ENCODE measurements around the gene GOLGA6L9.
"Not testable (repeated sequence)": the region's sequence is repeated elsewhere in the genome, so short reads cannot be mapped to it uniquely, and the experiment has no call there.

The GOLGA6L9 gene

DNA sequence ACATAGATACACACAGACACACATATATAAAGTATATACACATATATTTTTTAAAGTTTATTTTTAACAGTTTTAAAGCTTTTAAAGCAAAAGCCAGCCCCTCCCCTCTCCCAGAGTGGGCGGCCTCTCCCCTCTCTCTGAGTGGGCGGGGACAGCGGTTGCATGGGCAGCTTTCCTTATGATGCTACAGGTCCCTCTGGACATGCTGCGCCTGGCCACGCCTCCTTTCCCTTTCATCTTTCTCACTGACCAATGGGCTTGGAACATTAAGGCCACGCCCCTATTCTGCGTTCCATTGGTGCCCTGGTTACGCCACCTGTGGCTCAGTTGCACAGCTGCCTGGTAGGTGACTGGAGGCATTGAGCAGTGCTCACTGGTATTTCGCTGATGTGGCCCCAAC lies at the start of gene GOLGA6L9:
GOLGA6L9 (plus strand) TSS at position 124 of the 400 bp plus-strand sequence; CDS start at position 388, 264 bp downstream.
- DNase-seq (ENCODE audit: extremely low read depth, low read depth): not testable (repeated sequence)

GRCh38 chr15:82381330-82381955 lies 48.2 kb upstream of the GOLGA6L9 start:
- not testable (repeated sequence) for DNase-seq (ENCODE audit: extremely low read depth, low read depth)

- not testable (repeated sequence) for DNase-seq (ENCODE audit: extremely low read depth, low read depth)
These were observed 42.4 kb upstream of the GOLGA6L9 start for GRCh38 chr15:82387209-82387608.

DNA sequence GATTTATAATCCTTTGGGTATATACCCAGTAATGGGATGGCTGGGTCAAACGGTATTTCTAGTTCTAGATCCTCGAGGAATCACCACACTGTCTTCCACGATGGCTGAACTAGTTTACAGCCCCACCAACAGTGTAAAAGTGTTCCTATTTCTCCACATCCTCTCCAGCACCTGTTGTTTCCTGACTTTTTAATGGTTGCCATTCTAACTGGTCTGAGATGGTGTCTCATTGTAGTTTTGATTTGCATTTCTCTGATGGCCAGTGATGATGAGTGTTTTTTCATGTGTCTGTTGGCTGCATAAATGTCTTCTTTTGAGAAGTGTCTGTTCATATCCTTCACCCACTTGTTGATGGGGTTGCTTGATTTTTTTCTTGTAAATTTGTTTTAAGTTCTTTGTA lies 39.5 kb upstream of the GOLGA6L9 start:
- DNase-seq (ENCODE audit: extremely low read depth, low read depth): not testable (repeated sequence)

- DNase-seq (ENCODE audit: extremely low read depth, low read depth): not testable (repeated sequence)
These were observed 37.5 kb upstream of the GOLGA6L9 start for GRCh38 chr15:82392077-82392476.

DNA sequence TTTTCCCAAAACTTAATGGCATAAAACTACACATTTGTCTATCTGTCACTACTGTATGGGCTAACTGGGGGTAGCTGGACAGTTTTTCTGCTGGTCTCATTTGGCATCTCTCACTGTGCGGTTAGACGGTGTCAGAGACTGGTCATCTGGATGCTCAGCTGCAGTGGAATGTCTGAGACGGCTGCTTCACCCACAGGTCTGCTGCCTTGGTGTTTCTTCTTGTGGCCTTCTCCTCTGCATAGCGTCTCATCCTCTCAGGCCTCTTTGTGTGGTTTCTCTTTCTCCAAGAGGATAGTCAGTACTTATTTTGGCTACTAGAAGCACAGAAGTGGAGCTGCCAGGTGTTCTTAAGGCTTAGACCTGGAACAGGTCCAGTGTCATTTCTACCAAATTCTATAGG lies 35.9 kb upstream of the GOLGA6L9 start:
- no peak for DNase-seq (ENCODE audit: extremely low read depth, low read depth)
- TF ChIP-seq, protein P1, sequence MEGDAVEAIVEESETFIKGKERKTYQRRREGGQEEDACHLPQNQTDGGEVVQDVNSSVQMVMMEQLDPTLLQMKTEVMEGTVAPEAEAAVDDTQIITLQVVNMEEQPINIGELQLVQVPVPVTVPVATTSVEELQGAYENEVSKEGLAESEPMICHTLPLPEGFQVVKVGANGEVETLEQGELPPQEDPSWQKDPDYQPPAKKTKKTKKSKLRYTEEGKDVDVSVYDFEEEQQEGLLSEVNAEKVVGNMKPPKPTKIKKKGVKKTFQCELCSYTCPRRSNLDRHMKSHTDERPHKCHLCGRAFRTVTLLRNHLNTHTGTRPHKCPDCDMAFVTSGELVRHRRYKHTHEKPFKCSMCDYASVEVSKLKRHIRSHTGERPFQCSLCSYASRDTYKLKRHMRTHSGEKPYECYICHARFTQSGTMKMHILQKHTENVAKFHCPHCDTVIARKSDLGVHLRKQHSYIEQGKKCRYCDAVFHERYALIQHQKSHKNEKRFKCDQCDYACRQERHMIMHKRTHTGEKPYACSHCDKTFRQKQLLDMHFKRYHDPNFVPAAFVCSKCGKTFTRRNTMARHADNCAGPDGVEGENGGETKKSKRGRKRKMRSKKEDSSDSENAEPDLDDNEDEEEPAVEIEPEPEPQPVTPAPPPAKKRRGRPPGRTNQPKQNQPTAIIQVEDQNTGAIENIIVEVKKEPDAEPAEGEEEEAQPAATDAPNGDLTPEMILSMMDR (IDR thresholded peaks at IDR 0.05; ENCODE audit: low read depth, low read length): no peak

DNA sequence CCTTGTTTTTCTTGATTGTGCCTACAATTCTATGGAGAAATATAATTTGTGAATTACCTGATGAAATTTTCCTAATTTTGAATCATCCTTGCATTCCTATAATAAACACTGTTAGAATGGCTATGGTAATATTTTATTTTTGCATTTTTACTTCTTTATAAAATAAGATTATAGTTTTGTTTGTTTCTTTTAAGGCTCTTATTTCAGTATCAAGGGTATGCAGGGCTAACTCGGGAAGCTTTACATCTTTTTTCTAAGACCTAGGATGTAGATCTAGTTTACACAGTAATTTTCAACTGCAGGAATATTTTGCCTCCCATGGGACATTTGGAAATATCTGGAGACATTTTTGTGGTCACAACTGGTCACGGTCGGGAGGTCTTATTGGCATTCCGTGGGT lies 33.8 kb upstream of the GOLGA6L9 start:
- not testable (repeated sequence) for DNase-seq (ENCODE audit: extremely low read depth, low read depth)

DNA sequence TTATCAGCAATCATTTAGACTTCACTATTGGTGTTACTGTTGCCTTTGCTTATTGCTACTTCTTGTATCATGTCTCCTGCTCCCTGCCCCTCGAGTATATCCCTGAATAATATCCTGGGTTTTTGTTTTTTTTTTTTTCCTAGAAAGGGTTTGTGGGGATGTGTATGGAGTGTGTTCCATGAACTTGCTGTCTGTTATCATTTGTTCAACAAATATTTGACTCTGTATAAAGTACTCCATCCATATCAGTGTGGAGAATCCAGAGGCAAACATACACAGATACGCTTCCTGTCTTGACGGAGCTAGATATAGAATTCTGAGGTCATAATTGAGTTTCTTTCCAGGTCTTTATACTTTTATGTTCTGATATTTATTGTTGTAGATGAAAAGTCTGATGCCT lies 31.8 kb upstream of the GOLGA6L9 start:
- TF ChIP-seq, protein P1 (IDR thresholded peaks at IDR 0.05; ENCODE audit: low read depth, low read length): no peak

DNA sequence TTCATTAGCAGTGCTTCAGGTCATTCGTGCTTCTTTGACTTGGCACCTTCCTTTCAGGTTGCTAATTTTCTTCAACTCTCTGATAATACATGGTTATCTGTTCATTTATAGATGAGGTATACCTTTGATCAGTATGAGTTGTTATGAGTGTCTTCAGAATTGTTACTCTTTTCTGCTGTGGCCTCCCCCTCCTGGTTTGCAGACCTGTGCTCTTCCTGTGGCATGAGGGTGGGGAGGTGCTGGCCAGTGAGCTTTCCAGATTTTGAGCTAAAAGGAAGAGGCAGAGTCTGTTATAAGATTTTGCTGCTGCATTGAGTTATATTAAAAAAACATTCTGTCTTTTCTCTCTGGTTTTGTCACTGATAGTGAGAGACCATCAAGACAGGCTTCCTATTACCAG lies 30.8 kb upstream of the GOLGA6L9 start:
- TF ChIP-seq, protein P1 (IDR thresholded peaks at IDR 0.05; ENCODE audit: low read depth, low read length): no peak
- no peak for DNase-seq (ENCODE audit: extremely low read depth, low read depth)

More for the DNA sequence above, 31.8 kb upstream of the GOLGA6L9 start:
- DNase-seq (ENCODE audit: extremely low read depth, low read depth): no peak

DNA sequence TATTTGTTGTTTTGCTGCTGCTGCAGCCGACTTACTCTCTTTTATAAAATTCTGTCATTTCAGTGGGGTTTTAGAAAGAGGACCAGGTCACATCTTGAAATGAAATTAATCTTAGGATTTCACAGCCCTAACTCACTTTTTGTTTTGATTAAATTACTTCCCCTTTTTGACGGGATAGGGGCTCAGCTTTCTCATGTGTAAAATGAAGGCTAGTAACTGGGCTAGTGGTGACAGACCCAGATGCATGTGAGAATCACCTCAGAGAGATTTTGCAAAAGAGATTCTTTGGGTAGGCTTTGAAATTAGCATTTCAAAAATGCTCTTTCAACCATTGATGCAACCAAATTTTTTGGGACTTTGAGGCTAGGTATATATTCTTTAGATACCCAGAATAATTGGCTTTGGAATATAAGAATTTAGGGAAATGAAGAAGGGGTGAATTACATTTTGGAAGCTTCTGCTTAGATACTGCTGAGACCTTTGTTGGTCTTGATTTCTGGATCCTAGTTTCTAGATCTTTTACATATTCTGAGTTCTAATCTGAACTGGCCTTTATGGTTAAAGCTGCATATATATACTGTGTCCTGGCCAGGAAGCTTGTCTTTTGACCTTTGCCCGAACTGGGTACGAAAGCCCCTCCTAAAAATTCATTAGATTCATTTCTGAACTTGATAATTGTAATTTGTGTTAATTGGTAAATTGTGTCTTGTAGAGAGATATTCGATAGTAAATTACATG lies 30.1 kb upstream of the GOLGA6L9 start:
- not testable (repeated sequence) for DNase-seq (ENCODE audit: extremely low read depth, low read depth)

DNA sequence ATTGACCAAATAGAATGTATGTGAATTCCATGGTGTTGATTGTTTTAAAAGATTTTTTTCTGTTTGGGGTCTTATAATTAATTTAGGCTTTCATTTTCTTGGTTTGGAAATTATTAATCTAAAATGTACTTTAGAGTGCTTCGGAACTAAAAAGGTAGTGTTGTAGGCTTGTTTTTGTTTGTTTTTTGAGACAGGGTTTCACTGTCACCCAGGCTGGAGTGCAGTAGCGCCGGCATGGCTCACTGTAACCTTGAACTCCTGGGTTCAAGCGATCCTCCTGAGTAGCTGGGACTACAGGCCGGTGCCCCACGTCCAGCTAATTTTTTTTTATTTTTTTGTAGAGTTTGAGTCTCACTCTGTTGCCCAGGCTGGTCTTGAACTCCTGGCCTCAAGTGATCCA lies 27.7 kb upstream of the GOLGA6L9 start:
- DNase-seq (ENCODE audit: extremely low read depth, low read depth): not testable (repeated sequence)

DNA sequence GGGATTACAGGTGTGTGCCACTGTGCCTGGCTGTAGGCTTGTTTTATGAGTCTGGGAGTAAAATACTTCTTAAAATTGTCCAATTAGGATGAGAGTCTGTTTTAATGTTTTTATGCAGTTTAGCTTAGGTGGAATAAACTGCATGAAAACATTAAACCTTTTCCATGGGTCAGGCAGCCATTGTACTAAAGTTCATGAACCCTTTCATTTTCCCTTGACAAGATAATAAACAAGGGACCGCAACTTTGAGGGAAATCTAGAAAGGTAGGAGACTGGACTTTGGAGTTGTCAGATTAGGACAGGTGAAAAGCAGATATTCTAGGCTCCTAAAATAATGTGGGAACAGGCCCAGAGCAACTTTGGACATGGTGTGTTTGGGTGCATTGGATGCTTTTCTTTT lies 27.3 kb upstream of the GOLGA6L9 start:
- DNase-seq (ENCODE audit: extremely low read depth, low read depth): not testable (repeated sequence)

GRCh38 chr15:82406211-82406610 lies 23.4 kb upstream of the GOLGA6L9 start:
- not testable (repeated sequence) for DNase-seq (ENCODE audit: extremely low read depth, low read depth)

DNA sequence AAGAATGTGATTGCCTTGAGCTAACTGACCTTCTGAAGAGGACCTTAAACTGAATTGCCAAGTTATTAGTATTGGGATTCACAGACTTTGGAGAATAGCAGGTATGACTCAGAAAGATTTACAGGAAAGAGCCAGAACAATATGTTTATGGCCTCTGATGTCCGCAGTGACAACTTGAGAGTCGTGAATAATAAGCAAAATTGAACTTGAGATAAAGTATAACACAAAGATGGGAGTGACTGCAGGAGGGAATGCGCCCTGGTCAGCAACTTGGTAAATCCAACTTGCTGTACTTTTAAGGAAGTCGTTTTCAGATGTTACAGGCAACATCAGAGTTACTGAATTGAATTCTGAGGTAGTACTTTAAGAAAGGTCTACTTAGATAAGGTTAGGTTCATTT lies 19.3 kb upstream of the GOLGA6L9 start:
- DNase-seq (ENCODE audit: extremely low read depth, low read depth): not testable (repeated sequence)

DNA sequence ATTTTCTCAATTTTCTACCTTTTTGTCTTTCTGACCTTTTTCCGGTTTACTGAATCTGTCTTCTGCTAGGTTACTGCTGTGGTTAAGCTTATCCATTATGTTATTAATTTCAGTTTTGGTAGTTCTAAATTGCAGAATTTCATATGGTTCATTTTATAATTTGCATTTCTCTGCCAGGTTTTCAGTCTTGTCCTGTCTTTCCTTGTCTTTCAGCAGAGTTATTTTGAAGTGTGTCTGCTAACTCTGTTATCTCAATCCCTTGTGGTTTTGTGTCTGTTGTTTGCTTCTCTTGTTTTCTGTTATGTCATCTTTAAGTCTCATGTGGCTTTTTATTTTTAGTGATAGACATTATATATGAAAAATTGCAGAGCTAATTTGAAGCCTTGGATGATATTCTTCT lies 18.0 kb upstream of the GOLGA6L9 start:
- not testable (repeated sequence) for DNase-seq (ENCODE audit: extremely low read depth, low read depth)

DNA sequence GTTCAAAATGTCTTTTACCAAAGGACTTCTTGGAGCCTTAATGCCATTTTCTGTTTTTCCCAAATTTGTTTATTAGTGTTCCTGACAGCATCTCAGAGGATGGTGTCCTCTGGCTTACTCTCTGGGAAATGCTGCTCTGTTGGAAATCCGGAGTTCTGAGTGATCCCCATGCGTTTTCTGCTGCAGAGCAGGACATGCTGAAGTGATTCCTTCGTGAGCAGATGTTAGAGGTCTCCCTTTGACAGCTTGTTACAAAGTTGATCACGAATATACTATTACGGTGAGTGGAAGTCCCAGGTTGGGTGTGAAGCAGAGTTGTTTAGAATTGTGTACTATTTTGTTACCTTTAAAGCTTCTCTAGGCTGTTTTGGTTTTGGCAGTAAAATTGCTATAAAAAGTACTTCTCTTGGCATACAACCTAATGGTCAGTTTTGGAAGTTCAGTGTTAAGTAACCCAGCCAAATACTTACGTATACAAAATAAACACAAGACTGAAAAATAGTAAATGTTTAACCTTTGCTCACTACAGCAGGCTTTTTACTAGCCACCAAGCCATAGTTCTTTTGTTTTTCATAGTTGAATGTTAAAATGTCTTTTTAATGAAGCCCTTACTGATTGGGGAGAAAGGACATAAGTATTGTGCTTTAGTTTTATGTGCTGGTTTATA lies 15.0 kb upstream of the GOLGA6L9 start:
- not testable (repeated sequence) for DNase-seq (ENCODE audit: extremely low read depth, low read depth)

DNA sequence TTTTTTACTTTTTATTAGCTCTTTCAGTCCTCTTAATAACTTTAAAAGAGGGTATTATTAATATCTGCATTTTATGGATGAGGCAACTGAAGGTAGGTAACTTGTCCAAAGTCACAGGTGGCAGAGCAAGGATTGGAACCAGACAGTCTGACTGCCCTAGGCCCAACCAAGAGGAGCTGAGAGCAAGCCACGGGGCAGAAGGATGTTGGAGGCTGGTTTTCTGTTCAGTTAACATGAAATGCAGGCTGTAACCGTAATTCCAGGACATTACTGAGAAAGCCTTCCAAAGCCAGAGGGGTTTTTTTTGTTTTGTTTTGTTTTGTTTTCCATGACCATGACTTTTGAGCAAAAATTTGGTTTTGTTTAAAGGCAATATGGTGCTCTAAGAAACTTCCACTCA lies 9.1 kb upstream of the GOLGA6L9 start:
- not testable (repeated sequence) for DNase-seq (ENCODE audit: extremely low read depth, low read depth)
